Activated CD4-positive, alpha-beta T cell treated with anti-CD3 and anti-CD28 coated beads, Interleukin-2, amount 50 U/mL, for 4 hours (primary cell): Measurements from ENCODE around the gene ZNF20.
"Not testable (repeated sequence)": the region's sequence is repeated elsewhere in the genome, so short reads cannot be mapped to it uniquely, and the experiment has no call there.

ENCODE experiments used
- DNase-seq, 2 experiments: peaks; one replicate each; pipeline ENCODE4 v3.0.0-alpha.2; 2020

Gene ZNF20

DNA sequence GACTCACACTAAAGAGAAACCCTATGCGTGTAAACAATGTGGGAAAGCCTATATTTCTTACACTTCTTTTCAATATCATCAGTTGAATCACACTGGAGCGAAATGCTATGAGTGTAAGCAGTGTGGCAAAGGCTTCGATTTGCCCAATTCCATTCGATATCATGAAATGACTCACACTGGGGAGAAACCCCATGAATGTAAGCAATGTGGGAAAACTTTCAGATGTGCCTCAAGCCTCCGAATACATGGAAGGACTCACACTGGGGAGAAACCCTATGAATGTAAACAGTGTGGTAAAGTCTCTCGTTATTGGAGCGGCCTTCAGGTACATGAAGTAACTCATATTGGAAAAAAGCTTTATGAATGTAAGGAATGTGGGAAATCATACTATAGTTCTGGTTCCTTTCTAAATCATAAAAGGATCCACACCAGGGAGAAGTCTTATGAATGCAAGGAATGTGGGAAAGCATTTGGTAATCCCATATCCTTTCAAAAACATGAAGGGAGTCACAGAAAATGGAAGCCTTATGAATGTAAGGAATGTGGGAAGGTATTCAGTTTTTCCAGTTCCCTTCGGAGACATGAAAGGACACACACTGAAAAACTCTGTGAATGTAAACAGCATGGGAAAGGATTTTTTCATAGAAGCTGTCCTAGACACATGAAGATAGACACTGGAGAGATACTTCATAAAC lies 28.1 kb downstream of the ZNF20 start:
- DNase-seq = no peak

- DNase-seq = no peak
These were observed 29.0 kb downstream of the ZNF20 start for GRCh38 chr19:12111176-12111575.

GRCh38 chr19:12103909-12104308 lies 36.2 kb downstream of the ZNF20 start:
- DNase-seq = not testable (repeated sequence)

DNA sequence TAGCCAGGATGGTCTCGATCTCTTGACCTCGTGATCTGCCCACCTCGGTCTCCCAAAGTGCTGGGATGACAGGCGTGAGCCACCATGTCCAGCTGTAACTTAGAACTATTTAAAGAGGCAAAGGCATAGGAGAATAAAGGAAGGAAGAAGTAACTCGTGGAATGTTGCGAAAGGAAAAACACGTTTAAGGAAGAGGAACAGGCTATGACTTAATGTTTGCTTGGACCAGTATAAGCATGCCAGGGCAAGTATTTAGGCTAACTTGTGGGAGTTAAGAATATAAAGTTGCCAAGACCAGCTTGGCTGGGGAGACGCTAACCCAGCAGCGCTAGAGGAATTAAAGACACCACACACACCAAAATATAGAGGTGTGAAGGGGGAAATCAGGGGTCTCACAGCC lies 42.1 kb downstream of the ZNF20 start:
- no peak for DNase-seq

GRCh38 chr19:12095111-12095790 lies 44.9 kb downstream of the ZNF20 start:
- DNase-seq = no peak

DNA sequence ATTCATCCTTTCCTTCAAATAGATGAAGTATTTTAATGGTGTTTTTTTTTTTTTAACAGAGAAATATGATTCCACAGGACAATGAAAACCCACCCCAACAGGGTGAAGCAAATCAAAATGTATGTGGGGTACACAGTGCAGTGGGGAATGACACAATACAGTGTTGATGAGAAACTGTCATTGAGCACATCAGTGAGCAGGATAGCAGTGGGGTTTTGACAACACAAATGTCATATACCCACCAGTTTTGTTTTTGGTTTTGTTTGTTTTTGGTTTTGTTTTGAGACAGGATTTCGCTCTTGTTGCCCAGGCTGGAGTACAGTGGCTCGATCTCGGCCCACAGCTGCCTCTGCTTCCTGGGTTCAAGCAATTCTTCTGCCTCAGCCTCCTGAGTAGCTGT lies 46.4 kb downstream of the ZNF20 start:
- DNase-seq = no peak

DNA sequence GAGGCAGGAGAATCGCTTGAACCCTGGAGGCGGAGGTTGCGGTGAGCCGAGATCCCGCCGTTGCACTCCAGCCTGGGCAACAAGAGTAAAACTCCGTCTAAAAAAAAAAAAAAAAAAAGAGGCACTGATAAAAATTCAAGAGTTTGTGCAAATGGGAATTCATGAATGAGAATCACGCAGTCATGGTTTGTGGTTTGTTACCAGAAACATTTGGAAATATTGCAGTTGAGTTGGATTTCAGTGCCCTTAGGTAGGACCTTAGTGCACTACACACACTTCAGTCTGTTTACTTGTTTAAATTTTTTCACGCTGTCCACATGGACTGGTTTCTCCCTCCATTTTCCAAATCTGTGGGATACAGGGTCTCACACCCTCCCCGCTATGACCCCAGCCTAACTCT lies 47.2 kb downstream of the ZNF20 start:
- no peak for DNase-seq

DNA sequence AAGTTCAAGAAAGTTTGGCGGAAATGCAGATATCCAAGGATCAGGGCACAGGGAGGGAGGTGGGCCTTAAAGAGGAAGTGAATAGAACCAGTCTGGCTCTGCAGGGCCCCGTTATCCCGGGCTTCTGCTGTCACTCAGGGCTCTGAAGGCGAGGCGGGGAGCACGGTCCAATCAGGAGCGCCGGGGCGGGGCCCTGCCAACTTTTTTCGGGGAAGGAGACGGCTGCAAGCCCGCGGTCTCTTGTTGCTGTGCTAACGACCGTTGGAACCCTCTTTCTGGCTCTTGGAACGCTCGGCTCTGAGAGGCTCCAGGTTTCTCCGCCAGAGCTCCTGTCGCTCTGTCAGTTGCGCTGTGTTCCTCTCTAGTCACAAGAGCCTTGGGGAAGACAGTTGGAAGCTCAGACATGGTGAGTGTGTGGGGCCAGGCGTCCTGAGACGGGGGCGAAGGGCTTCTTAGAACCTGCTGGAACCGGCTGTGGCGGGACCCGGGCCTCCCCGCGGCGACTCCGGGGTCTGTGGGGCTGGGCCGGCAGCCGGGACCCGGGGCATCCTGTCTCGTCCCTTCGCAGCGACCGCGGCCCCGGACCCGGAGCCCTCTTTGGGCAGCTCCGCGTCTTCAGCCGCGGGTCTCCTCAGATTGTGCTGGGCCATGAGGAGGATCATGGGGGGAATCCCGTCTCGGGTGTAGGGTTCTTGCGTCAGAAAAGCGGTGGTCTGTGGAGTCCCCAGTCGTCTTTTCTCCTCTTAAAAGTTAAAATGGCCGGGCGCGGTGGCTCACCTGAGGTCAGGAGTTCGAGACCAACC lies 47.9 kb downstream of the ZNF20 start:
- DNase-seq = peak; percentile 22 to 34

GRCh38 chr19:12090807-12091206 lies 49.3 kb downstream of the ZNF20 start:
- peak; percentile 47 to 48 for DNase-seq

- DNase-seq = no peak
These were observed 54.9 kb downstream of the ZNF20 start for GRCh38 chr19:12085074-12085818.

DNA sequence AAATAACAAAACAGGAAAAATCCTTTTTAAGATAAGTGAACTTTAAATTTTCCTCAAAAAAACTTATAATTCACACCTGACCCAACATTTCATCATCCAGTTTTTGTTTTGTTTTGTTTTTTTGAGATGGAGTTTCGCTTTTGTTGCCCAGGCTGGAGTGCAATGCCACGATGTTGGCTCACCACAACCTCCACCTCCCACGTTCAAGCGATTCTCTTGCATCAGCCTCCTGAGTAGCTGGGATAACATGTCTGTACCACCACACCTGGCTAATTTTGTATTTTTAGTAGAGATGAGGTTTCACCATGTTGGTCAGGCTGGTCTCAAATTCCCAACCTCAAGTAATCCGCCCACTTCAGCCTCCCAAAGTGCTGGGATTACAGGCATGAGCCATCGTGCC lies 56.8 kb downstream of the ZNF20 start:
- not testable (repeated sequence) for DNase-seq
